HG03060 (cell line): Measurements from ENCODE around the gene NIM1K.
"Not testable (repeated sequence)": the region's sequence is repeated elsewhere in the genome, so short reads cannot be mapped to it uniquely, and the experiment has no call there.

ENCODE experiments used
- ATAC-seq: cut with Tn5 transposase; IDR thresholded peaks from one replicate; pipeline ENCODE4 v1.9.1; 2021; ENCODE audit warnings: low read depth, moderate number of reproducible peaks; ENCODE audit not compliant: unreplicated experiment

Gene NIM1K

DNA sequence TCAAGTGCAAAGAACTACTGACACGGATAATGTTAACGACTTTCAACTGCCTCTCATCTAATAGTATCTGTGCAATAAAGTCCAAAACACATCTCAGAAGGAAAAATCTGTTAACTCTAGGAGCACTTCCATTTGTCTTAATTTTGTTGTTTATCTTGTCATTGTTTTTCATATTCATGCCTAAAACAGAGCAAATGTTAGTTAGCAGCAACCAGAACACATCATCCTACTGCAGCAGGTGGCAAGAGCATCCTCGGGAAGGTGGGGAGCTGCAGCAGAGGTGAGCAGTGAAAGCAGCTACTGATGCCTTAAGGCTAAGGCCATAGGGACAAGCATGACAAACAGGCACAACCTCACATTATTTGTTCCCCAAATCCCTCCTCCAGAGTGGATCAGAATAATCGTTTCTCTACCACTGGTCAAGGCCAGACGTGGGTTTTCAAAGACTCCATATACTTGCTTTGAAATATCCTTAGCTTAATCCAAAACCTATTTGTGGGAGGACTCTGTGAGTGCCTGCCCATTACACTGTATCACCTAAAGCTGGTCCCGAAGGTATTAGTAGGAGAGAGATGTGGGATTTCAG lies 120.1 kb downstream of the NIM1K start:
- no peak for ATAC-seq

GRCh38 chr5:43312699-43313034 lies 120.6 kb downstream of the NIM1K start:
- ATAC-seq, result no peak

- peak; percentile 97 for ATAC-seq
Observed at GRCh38 chr5:43313035-43313853, 121.2 kb downstream of the NIM1K start, which contains the start of gene HMGCS1. Gene HMGCS1, minus strand, starts transcription at chr5:43313412. Its CDS starts 14,447 bp downstream, at chr5:43298965.

DNA sequence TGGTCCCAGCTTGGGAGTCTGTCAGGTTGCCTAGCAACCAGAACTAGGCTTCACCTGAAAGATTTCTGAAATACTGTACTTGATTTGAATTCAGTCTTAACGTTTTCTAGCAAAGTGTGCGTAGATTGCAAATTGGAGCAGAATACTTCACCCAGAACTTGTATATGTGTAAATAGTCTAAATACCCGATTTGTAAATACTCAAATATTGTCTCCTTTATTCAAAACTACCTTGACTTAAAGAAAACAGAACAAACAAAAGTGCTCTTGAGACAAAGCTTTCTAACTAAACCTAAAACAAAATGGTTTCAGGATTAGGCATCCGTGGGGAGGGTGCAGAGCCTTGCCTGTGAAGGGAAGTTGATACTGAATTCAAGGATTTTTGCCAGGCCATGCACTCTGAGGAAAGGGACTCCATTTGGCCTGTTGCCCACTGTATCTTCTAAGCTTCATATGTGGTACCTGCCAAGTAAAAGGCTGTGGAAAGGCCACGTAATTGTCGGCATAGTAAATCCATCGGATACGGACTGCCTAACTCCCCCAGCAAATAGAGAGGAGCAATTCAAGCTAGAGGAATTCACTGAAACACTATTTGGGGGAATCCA lies 121.9 kb downstream of the NIM1K start:
- ATAC-seq, result no peak

GRCh38 chr5:43314724-43315123 lies 122.7 kb downstream of the NIM1K start:
- ATAC-seq, result no peak

GRCh38 chr5:43315263-43315662 lies 123.2 kb downstream of the NIM1K start:
- ATAC-seq, result no peak

DNA sequence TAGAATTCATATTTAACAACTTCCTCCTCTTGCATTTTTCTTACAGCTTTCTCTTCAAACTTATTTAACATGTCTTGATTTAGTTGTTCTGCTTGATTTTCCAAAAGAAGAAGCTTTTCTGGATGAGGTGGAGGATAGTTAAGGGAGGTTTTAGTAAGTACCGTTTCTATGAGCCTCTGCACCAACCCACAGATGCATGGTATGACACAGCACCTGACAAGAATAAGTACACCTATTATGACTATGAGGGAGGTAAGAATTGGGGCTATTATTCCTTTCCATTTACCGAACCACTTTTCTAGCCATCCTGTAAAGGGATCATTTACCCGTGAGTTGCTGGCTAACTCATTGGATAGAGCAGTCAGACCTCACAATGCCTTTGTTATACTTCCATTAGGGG lies 123.7 kb downstream of the NIM1K start:
- no peak for ATAC-seq

GRCh38 chr5:43316421-43316820 lies 124.4 kb downstream of the NIM1K start:
- ATAC-seq, result no peak

DNA sequence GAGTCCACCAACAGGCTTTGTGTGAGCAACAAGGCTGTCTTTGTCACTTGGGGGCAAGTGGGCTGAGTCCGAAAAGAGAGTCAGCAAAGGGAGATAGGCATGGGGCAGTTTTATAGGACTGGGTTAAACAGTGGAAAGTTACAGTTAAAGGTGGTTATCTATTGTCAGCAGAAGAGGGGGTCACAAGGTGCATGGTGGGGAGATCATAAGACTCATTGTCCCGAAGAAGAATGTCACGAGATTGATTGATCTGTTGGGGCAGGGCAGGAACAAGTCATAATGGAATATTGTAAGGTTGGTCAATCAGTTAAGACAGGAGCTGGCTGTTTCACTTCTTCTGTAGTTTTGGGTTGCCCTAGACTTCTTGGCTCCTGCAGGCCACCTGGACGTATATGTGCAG lies 128.8 kb downstream of the NIM1K start:
- no peak for ATAC-seq

DNA sequence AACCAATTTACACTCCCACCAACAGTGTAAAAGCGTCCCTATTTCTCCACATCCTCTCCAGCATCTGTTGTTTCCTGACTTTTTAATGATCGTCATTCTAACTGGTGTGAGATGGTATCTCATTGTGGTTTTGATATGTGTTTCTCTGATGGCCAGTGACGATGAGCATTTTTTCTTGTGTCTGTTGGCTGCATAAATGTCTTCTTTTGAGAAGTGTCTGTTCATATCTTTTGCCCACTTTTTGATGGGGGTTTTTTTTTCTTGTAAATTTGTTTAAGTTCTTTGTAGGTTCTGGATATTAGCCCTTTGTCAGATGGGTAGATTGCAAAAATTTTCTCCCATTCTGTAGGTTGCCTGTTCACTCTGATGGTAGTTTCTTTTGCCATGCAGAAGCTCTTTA lies 131.5 kb downstream of the NIM1K start:
- not testable (repeated sequence) for ATAC-seq

DNA sequence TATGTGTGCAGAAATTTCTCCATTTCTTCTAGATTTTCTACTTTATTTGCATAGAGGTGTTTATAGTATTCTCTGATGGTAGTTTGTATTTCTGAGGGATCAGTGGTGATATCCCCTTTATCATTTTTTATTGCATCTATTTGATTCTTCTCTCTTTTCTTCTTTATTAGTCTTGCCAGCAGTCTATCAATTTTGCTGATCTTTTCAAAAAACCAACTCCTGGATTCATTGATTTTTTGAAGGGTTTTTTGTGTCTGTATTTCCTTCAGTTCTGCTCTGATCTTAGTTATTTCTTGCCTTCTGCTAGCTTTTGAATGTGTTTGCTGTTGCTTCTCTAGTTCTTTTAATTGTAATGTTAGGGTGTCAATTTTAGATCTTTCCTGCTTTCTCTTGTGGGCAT lies 133.6 kb downstream of the NIM1K start:
- ATAC-seq, result not testable (repeated sequence)
